Tibial artery (tissue), 4 donors: ENCODE data around the gene CCDC97.

Experiments
- DNase-seq, 2 donors: peaks; one replicate each; pipeline ENCODE4 v3.0.0-alpha.2; 2019
- H3K27ac ChIP-seq, 2 donors: fragments of 200-600 bp; sonication (generic) in 1 of 2; 1 replicate in 1 of 2; 2 replicates in 1 of 2; pipeline ENCODE4 v1.5.1; 2018 to 2019; ENCODE audit warnings: mild to moderate bottlenecking in 1 of 2
- H3K27me3 ChIP-seq, 2 donors: fragments of 200-600 bp; sonication (generic) in 1 of 2; one replicate each; pipeline versions ENCODE4 v1.5.1 to v1.6.0; 2016 to 2019
- H3K36me3 ChIP-seq, 3 donors: fragments of 200-600 bp; sonication (generic) in 2 of 3; one replicate each; pipeline ENCODE4 v1.5.1; 2016 to 2019; ENCODE audit warnings: mild to moderate bottlenecking in 2 of 3
- H3K4me1 ChIP-seq, 4 donors: fragments of 200-600 bp; sonication (generic) in 2 of 4; 1 replicate in 3 of 4; 2 replicates in 1 of 4; pipeline ENCODE4 v1.5.1; 2016 to 2019
- H3K4me3 ChIP-seq, 2 donors: fragments of 200-600 bp; sonication (generic) in 1 of 2; 1 replicate in 1 of 2; 2 replicates in 1 of 2; pipeline ENCODE4 v1.5.1; 2018 to 2019; ENCODE audit warnings: mild to moderate bottlenecking in 2 of 2
- H3K9me3 ChIP-seq, 3 donors: fragments of 200-600 bp; sonication (generic) in 1 of 3; one replicate each; pipeline ENCODE4 v1.5.1; 2016 to 2019
- intact Hi-C: fragments of 100-400 bp; cut with DNase I; formaldehyde crosslinking; loops from one replicate; pipeline ENCODE4 v1.15.0; 2023; ENCODE audit warnings: low total_unique reads
- TF ChIP-seq, protein P1 (sequence below), 2 experiments: fragments of 200-600 bp in 1 of 2; fragments of 450-650 bp in 1 of 2; IDR thresholded peaks; one replicate each; pipeline ENCODE4 v1.5.1; 2017 to 2019; ENCODE audit warnings: antibody characterized with exemption in 2 of 2, mild to moderate bottlenecking in 1 of 2, moderate library complexity in 1 of 2

CCDC97 gene

DNA sequence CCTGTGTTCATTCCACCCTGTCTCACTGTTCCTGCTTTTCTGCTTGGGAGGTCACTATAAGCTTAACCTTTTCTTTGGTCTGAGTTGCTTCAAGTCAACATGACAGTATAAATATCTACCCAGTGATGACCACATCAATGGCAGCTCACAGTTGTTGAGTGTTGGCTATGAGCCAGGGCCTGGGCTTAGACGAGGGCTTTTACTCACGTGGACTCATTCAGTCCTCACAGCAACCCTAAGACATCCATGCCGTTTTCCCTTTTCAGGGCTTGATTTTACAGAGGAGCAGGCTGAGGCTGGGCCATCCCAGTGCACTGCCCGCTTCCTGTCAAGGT, 10.2 kb upstream of the CCDC97 start:
- no peaks in the 10 kb centered on the region for H3K9me3 ChIP-seq
- H3K27me3 ChIP-seq: no peaks in the 10 kb centered on the region
- intact Hi-C loops: no loop called here

DNA sequence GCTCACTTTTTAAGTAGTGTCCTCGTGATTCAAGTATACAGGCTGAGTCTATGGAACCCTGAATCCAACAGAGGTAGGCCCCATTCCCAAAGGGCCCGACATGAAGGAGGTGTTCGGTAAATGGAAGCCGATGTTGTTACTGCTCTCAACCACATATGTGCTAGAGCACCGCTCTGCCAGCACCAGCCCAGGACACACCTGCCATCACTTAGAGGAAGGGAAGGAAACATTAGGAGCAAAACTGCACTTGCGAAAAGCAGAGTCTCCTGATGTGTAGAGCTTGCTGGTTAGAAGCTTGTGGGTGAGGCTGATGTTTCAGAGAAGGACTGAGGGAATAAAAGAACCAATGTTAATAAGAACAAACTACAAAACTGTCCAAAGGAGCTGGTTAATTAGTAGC, 9.4 kb upstream of the CCDC97 start:
- no peak for DNase-seq
- Histone ChIP-seq H3K4me3 (no peak overlapping the region), H3K27ac (peak overlapping the region; percentile 74 to 82), H3K9me3 (no peaks in the 10 kb centered on the region), H3K36me3 (peaks cover 34 to 76% (median 63%) of the 10 kb centered on the region in 3 donors), H3K4me1 (peaks cover 0 to 56% (median 48%) of the 10 kb centered on the region in 4 donors), H3K27me3 (no peaks in the 10 kb centered on the region)
- intact Hi-C loops: no loop called here
- TF ChIP-seq, protein P1, sequence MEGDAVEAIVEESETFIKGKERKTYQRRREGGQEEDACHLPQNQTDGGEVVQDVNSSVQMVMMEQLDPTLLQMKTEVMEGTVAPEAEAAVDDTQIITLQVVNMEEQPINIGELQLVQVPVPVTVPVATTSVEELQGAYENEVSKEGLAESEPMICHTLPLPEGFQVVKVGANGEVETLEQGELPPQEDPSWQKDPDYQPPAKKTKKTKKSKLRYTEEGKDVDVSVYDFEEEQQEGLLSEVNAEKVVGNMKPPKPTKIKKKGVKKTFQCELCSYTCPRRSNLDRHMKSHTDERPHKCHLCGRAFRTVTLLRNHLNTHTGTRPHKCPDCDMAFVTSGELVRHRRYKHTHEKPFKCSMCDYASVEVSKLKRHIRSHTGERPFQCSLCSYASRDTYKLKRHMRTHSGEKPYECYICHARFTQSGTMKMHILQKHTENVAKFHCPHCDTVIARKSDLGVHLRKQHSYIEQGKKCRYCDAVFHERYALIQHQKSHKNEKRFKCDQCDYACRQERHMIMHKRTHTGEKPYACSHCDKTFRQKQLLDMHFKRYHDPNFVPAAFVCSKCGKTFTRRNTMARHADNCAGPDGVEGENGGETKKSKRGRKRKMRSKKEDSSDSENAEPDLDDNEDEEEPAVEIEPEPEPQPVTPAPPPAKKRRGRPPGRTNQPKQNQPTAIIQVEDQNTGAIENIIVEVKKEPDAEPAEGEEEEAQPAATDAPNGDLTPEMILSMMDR (IDR thresholded peaks at IDR 0.05): no peak

More for the DNA sequence above, 10.2 kb upstream of the CCDC97 start:
- Histone ChIP-seq H3K4me3 (no peak overlapping the region), H3K4me1 (peaks cover 0 to 56% (median 48%) of the 10 kb centered on the region in 4 donors), H3K36me3 (peaks cover 34 to 76% (median 63%) of the 10 kb centered on the region in 3 donors), H3K27ac (peak overlapping the region; percentile 74 to 82)
- DNase-seq: peak; percentile 76 to 84
- TF ChIP-seq, protein P1 (IDR thresholded peaks at IDR 0.05): no peak

DNA sequence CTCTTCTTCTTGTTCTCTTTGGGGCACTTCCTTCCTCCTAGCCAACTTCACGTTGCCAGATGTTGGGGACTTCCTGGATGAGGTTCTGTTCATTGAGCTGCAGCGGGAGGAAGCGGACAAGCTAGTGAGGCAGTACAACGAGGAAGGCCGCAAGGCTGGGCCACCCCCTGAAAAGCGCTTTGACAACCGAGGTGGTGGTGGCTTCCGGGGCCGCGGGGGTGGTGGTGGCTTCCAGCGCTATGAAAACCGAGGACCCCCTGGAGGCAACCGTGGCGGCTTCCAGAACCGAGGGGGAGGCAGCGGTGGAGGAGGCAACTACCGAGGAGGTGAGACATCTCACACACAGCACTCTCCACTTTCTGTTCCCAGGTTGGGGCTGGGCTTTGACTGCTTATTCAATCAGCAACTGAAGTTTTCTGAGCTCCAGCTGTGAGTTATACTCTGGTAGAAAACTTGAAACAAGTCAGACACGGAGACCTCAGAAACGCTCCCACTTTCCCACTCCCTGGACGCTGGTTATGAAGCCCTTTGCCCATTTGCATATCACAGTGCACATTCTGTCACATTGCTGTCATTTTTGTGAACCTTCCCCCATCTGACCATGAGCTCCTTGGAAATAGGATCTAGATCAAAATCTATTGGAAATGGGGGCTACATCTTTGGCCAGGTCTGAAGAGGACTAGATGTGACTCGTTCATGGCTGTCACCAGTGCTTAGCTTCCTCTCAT, 7.2 kb upstream of the CCDC97 start:
- Histone ChIP-seq H3K36me3 (peaks cover 46 to 76% (median 71%) of the 10 kb centered on the region in 3 donors), H3K27ac (no peak overlapping the region), H3K4me3 (no peak overlapping the region), H3K27me3 (no peaks in the 10 kb centered on the region), H3K9me3 (no peaks in the 10 kb centered on the region), H3K4me1 (peaks cover 0 to 37% (median 31%) of the 10 kb centered on the region in 4 donors)
- TF ChIP-seq, protein P1 (IDR thresholded peaks at IDR 0.05): no peak
- intact Hi-C loops: no loop called here
- peak in 1 of 2 donors; percentile 41 for DNase-seq

DNA sequence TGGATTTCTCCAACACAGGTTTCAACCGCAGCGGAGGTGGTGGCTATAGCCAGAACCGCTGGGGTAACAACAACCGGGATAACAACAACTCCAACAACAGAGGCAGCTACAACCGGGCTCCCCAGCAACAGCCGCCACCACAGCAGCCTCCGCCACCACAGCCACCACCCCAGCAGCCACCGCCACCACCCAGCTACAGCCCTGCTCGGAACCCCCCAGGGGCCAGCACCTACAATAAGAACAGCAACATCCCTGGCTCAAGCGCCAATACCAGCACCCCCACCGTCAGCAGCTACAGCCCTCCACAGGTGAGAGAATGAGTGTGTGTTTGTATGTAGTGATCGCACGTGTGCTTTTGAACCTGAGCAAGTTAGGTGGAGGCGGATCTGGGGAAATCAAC, 6.0 kb upstream of the CCDC97 start:
- no peak overlapping the region for H3K4me3 ChIP-seq
- H3K36me3 ChIP-seq: peaks cover 46 to 77% (median 71%) of the 10 kb centered on the region in 3 donors
- no peaks in the 10 kb centered on the region for H3K27me3 ChIP-seq
- no peak for DNase-seq
- peaks cover 0 to 37% (median 31%) of the 10 kb centered on the region in 4 donors for H3K4me1 ChIP-seq
- TF ChIP-seq, protein P1 (IDR thresholded peaks at IDR 0.05): no peak
- H3K9me3 ChIP-seq: no peaks in the 10 kb centered on the region
- intact Hi-C loops: no loop called here
- peak overlapping the region in 1 of 2 donors; percentile 19 for H3K27ac ChIP-seq

DNA sequence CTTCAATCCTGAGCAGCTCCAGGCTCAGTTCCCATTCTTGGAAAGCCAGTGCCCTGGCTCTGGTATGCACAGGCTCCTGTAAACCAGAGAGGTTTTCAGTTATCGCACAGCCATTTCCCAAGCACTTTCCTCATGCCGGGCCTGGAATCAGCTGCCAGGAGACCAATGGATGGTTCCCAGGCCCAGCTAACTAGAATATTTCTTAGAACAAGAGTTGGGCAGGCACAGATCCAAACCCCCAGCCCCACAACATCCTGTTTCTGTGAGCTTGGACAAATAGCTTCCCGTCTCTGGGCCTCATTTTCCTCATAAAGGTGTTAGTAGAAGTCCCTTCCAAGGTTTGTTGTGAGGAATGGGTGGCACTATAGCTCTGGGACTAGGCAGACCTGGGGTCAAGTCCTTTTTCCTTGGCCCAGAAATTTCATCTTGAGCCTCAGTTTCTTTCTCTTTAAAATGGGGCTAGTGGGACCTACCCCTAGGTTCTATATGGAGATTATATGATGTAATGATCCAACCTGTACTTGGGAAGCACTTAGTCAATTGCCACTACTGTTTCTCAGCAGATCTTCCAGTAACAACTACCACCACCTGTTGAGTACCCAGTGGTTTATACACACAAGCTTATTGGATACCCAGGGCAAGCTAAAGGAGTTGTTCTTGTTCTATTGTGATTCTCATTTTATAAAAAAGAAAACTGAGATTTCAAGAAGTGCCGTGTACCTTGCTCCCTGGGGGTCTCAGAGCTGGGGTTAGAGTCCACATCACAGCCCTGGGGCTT, 5.1 kb upstream of the CCDC97 start:
- H3K27ac ChIP-seq: peak overlapping the region in 1 of 2 donors; percentile 1
- H3K27me3 ChIP-seq: no peaks in the 10 kb centered on the region
- H3K9me3 ChIP-seq: no peaks in the 10 kb centered on the region
- H3K4me1 ChIP-seq: peaks cover 4 to 33% (median 25%) of the 10 kb centered on the region in 4 donors
- DNase-seq: no peak
- H3K36me3 ChIP-seq: peaks cover 46 to 77% (median 71%) of the 10 kb centered on the region in 3 donors
- H3K4me3 ChIP-seq: no peak overlapping the region
- intact Hi-C loops: loop anchor here (5.0 kb wide), 1 partner anchor 43 kb away; the partner anchor contains the start of gene HNRNPUL1
- TF ChIP-seq, protein P1 (IDR thresholded peaks at IDR 0.05): no peak
